Activated effector memory CD4-positive, alpha-beta T cell treated with anti-CD3 and anti-CD28 coated beads, Interleukin-2, amount 50 U/mL, for 16 hours (primary cell): ENCODE results near the gene KLK1.

Experiments
- DNase-seq: peaks from one replicate; pipeline ENCODE4 v3.0.0-alpha.2; 2020

KLK1 gene

GRCh38 chr19:50835785-50836542, 12.4 kb upstream of the KLK1 start:
- peak; percentile 90 for DNase-seq

- DNase-seq = no peak
Measured at GRCh38 chr19:50835103-50835784, 11.7 kb upstream of the KLK1 start.

- DNase-seq = no peak
Measured at GRCh38 chr19:50833802-50834167, 10.2 kb upstream of the KLK1 start.

GRCh38 chr19:50833117-50833801, 9.7 kb upstream of the KLK1 start, which contains the start of gene KLK15:
Gene KLK15 (minus strand): TSS chr19:50833574. CDS start chr19:50831492, 2,082 bp downstream.
- DNase-seq = no peak

GRCh38 chr19:50832666-50833065, 9.1 kb upstream of the KLK1 start:
- no peak for DNase-seq

GRCh38 chr19:50831026-50831396, 7.4 kb upstream of the KLK1 start:
- DNase-seq = no peak

- DNase-seq = no peak
Measured at GRCh38 chr19:50830266-50831025, 6.9 kb upstream of the KLK1 start.

GRCh38 chr19:50829801-50830200, 6.2 kb upstream of the KLK1 start:
- DNase-seq = no peak

GRCh38 chr19:50827476-50827875, 3.9 kb upstream of the KLK1 start:
- DNase-seq = no peak

GRCh38 chr19:50826492-50827240, 3.1 kb upstream of the KLK1 start:
- no peak for DNase-seq

GRCh38 chr19:50822661-50823208, 852 bp downstream of the KLK1 start:
- DNase-seq = no peak

GRCh38 chr19:50821622-50822021, 2.0 kb downstream of the KLK1 start:
- DNase-seq = no peak

- no peak for DNase-seq
Measured at GRCh38 chr19:50821248-50821612, 2.4 kb downstream of the KLK1 start.

GRCh38 chr19:50820549-50821247, 2.9 kb downstream of the KLK1 start:
- no peak for DNase-seq

GRCh38 chr19:50820086-50820485, 3.5 kb downstream of the KLK1 start:
- DNase-seq = no peak

GRCh38 chr19:50819636-50820035, 4.0 kb downstream of the KLK1 start:
- no peak for DNase-seq

- no peak for DNase-seq
Measured at GRCh38 chr19:50818859-50819472, 4.6 kb downstream of the KLK1 start.

GRCh38 chr19:50817941-50818858, 5.4 kb downstream of the KLK1 start:
- peak; percentile 84 for DNase-seq

- no peak for DNase-seq
Measured at GRCh38 chr19:50815439-50815838, 8.1 kb downstream of the KLK1 start.

GRCh38 chr19:50814883-50815282, 8.7 kb downstream of the KLK1 start:
- DNase-seq = no peak
